GM18861 (cell line): Measurements from ENCODE around the gene KLHL17.

Experiments
- ATAC-seq: cut with Tn5 transposase; IDR thresholded peaks from one replicate; pipeline ENCODE4 v1.9.1; 2021; ENCODE audit not compliant: unreplicated experiment

Gene KLHL17

GRCh38 chr1:960363-961131 lies at the start of gene KLHL17:
Gene KLHL17, plus strand, starts transcription at chr1:960584. Its CDS starts 110 bp downstream, at chr1:960694.
- no peak for ATAC-seq

- no peak for ATAC-seq
These were observed 49.3 kb upstream of the KLHL17 start for GRCh38 chr1:910881-911721.

GRCh38 chr1:911875-912739 lies 48.3 kb upstream of the KLHL17 start:
- no peak for ATAC-seq

- ATAC-seq, result no peak
These were observed 47.6 kb upstream of the KLHL17 start for GRCh38 chr1:912740-913301.

- no peak for ATAC-seq
These were observed 46.8 kb upstream of the KLHL17 start for GRCh38 chr1:913491-914130.

GRCh38 chr1:914131-914890 lies 46.1 kb upstream of the KLHL17 start:
- ATAC-seq, result no peak

GRCh38 chr1:914891-915280 lies 45.5 kb upstream of the KLHL17 start:
- ATAC-seq, result no peak

- no peak for ATAC-seq
These were observed 44.9 kb upstream of the KLHL17 start for GRCh38 chr1:915295-916172.

GRCh38 chr1:916173-917075 lies 44.0 kb upstream of the KLHL17 start:
- no peak for ATAC-seq

- ATAC-seq, result no peak
These were observed 43.3 kb upstream of the KLHL17 start for GRCh38 chr1:917076-917459.

GRCh38 chr1:917466-918091 lies 42.8 kb upstream of the KLHL17 start:
- ATAC-seq, result no peak

- ATAC-seq, result no peak
These were observed 42.0 kb upstream of the KLHL17 start for GRCh38 chr1:918353-918752.

- no peak for ATAC-seq
These were observed 41.5 kb upstream of the KLHL17 start for GRCh38 chr1:918843-919242.

GRCh38 chr1:919271-919872 lies 41.0 kb upstream of the KLHL17 start:
- no peak for ATAC-seq

- no peak for ATAC-seq
These were observed 40.4 kb upstream of the KLHL17 start for GRCh38 chr1:920010-920409.

- no peak for ATAC-seq
These were observed 39.9 kb upstream of the KLHL17 start for GRCh38 chr1:920521-920920.
